ENCODE measurements around the gene MAP3K5. TPM values are rescaled to one million over a fixed set of nuclear protein-coding genes. Genes with fewer than 3 reads are reported as not detected.

Gene MAP3K5
- total and polyA plus RNA-seq, 4 donors = 7.5 to 28.3 (median 22.8) TPM

DNA sequence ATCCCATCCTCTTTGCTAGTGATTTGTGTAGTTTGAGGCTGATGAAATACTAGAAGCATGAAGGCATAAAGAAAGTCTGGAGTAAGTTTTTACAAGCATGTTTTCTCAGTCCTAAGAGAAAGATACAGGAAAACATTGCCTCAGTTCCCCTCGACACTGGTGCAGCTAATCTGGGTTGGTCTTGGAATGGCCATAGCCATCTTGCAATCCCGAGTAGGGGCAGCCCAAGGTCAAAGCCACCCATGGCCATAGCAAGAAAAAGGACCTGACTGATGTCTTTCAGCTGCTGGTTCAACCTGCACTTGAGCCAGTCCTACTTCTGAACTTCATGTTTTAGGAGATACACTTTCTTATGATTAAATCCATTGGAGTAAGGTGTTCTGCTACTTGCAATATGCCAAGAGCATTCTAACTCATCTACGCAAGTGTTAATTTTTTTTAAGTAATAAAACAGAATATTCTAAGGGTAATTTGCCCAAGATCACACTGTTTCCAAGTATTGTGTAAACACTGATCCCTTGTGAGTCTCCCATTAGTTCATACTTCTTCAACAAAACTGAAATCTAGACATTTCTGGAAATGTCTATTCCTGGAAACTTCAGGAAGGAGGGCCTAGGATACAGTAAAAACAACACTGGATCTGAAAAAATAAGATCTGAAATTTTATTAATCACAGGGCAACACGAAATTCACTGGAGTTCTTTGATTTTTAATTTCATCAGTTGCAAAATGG lies 108.9 kb downstream of the MAP3K5 start:
- 92 to 95% methylated on average over 4 of the region's 4 CpGs for WGBS, 2 donors
- peaks cover 0 to 1% (median 0%) of the 10 kb centered on the region in 4 donors for H3K36me3 ChIP-seq (ENCODE audit: control insufficient read depth in 4 of 4, insufficient read depth in 4 of 4, low read length in 4 of 4)
- no peak overlapping the region for H3K4me3 ChIP-seq
- no peak overlapping the region for H3K9ac ChIP-seq (ENCODE audit: insufficient read depth in 1 of 2, low read length in 2 of 2)
- TF ChIP-seq, protein P1, sequence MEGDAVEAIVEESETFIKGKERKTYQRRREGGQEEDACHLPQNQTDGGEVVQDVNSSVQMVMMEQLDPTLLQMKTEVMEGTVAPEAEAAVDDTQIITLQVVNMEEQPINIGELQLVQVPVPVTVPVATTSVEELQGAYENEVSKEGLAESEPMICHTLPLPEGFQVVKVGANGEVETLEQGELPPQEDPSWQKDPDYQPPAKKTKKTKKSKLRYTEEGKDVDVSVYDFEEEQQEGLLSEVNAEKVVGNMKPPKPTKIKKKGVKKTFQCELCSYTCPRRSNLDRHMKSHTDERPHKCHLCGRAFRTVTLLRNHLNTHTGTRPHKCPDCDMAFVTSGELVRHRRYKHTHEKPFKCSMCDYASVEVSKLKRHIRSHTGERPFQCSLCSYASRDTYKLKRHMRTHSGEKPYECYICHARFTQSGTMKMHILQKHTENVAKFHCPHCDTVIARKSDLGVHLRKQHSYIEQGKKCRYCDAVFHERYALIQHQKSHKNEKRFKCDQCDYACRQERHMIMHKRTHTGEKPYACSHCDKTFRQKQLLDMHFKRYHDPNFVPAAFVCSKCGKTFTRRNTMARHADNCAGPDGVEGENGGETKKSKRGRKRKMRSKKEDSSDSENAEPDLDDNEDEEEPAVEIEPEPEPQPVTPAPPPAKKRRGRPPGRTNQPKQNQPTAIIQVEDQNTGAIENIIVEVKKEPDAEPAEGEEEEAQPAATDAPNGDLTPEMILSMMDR (IDR thresholded peaks at IDR 0.05; ENCODE audit: control extremely low read depth, extremely low read depth) = no peak
- no peak for ATAC-seq (ENCODE audit: insufficient read depth, low FRiP score)
- H3K9me3 ChIP-seq (ENCODE audit: control insufficient read depth in 4 of 4, insufficient read depth in 3 of 4, low read length in 3 of 4) = no peaks in the 10 kb centered on the region
- no peak for DNase-seq
- no peaks in the 10 kb centered on the region for H3K27me3 ChIP-seq (ENCODE audit: control insufficient read depth in 3 of 3, insufficient read depth in 3 of 3, low read length in 2 of 3)
- no peak overlapping the region for H3K27ac ChIP-seq (ENCODE audit: low read depth in 1 of 2, low read length in 1 of 2)
- H3K4me1 ChIP-seq (ENCODE audit: control insufficient read depth in 5 of 5, insufficient read depth in 5 of 5, low read length in 5 of 5) = peaks cover 0 to 14% (median 0%) of the 10 kb centered on the region in 5 donors

DNA sequence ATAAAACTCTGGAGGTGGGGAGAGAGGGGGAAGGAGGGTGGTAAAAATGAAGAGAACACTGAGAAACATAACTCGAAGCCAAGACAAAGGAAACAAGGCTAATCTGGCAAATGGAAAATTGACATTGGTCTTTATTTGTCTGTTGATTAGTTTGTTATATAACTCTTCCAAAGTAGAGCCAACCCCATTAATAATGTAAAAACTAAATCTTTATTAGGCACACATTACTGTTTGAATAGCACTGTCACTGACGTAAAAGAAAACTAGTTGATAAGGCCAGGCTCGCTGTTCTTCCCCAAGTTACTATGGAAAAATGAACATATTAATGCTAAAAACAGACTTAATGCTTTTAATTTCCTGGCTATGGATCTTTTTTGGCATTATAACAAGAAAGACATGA lies 110.0 kb downstream of the MAP3K5 start:
- Histone ChIP-seq H3K9ac (ENCODE audit: insufficient read depth in 1 of 2, low read length in 2 of 2) (no peak overlapping the region), H3K4me1 (ENCODE audit: control insufficient read depth in 5 of 5, insufficient read depth in 5 of 5, low read length in 5 of 5) (peaks cover 0 to 14% (median 0%) of the 10 kb centered on the region in 5 donors), H3K27me3 (ENCODE audit: control insufficient read depth in 3 of 3, insufficient read depth in 3 of 3, low read length in 2 of 3) (no peaks in the 10 kb centered on the region), H3K4me3 (no peak overlapping the region), H3K9me3 (ENCODE audit: control insufficient read depth in 4 of 4, insufficient read depth in 3 of 4, low read length in 3 of 4) (no peaks in the 10 kb centered on the region), H3K27ac (ENCODE audit: low read depth in 1 of 2, low read length in 1 of 2) (no peak overlapping the region), H3K36me3 (ENCODE audit: control insufficient read depth in 4 of 4, insufficient read depth in 4 of 4, low read length in 4 of 4) (peaks cover 0 to 1% (median 0%) of the 10 kb centered on the region in 4 donors)
- TF ChIP-seq, protein P1 (IDR thresholded peaks at IDR 0.05; ENCODE audit: control extremely low read depth, extremely low read depth) = no peak
- 86 to 93% methylated on average over 3 of the region's 3 CpGs for WGBS, 2 donors
- ATAC-seq (ENCODE audit: insufficient read depth, low FRiP score) = no peak
- no peak for DNase-seq

DNA sequence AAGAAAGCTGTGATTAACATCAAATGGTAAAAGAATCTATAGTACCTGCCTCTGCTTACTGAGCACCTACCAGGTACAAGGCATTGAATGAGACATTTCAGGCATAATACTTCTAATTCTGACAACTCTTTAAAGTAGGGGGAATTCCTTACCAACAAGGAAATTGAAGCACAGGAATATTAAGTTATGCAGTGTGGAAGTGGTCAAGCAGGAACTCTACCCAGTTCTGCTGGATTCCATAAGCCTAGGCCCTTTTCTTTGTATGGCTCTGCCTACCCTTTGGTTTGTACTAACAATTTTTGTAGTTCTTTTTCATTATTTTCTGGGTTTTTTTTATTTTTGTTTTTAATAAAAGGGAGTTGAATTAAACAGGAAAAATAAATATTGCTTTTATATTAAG lies 114.5 kb downstream of the MAP3K5 start:
- H3K27ac ChIP-seq (ENCODE audit: low read depth in 1 of 2, low read length in 1 of 2) = no peak overlapping the region
- no peak overlapping the region for H3K9ac ChIP-seq (ENCODE audit: insufficient read depth in 1 of 2, low read length in 2 of 2)
- no peak overlapping the region for H3K4me3 ChIP-seq
- DNase-seq (peak; percentile 56 to 85 (median 67)), ATAC-seq (ENCODE audit: insufficient read depth, low FRiP score) (peak; percentile 41)
- H3K27me3 ChIP-seq (ENCODE audit: control insufficient read depth in 3 of 3, insufficient read depth in 3 of 3, low read length in 2 of 3) = no peaks in the 10 kb centered on the region
- no peaks in the 10 kb centered on the region for H3K36me3 ChIP-seq (ENCODE audit: control insufficient read depth in 4 of 4, insufficient read depth in 4 of 4, low read length in 4 of 4)
- H3K9me3 ChIP-seq (ENCODE audit: control insufficient read depth in 4 of 4, insufficient read depth in 3 of 4, low read length in 3 of 4) = no peaks in the 10 kb centered on the region
- TF ChIP-seq, protein P1 (IDR thresholded peaks at IDR 0.05; ENCODE audit: control extremely low read depth, extremely low read depth) = no peak
- H3K4me1 ChIP-seq (ENCODE audit: control insufficient read depth in 5 of 5, insufficient read depth in 5 of 5, low read length in 5 of 5) = peaks cover 0 to 2% (median 0%) of the 10 kb centered on the region in 5 donors

Data from lung (tissue), 12 donors.